Kidney (tissue), 14 donors: ENCODE results near the gene CDK8. TPM values are rescaled to one million over a fixed set of nuclear protein-coding genes. Genes with fewer than 3 reads are reported as not detected.

Experiments used
- DNase-seq, 5 donors: peaks; one replicate each; pipeline ENCODE4 v3.0.0-alpha.2; 2013 to 2020
- FAIRE-seq: peaks from 2 replicates; lab custom pipeline; 2012; peaks lifted over from hg19 to GRCh38; lab: Jason Lieb, UNC
- H3K27ac ChIP-seq, 2 donors: one replicate each; pipeline ENCODE4 v1.7.0; 2013; ENCODE audit warnings: low read depth in 2 of 2, low read length in 2 of 2, inconsistent platforms in 1 of 2
- H3K27me3 ChIP-seq: one replicate; pipeline ENCODE4 v1.7.1; 2013; ENCODE audit warnings: low read length, inconsistent platforms; ENCODE audit not compliant: control insufficient read depth, insufficient read depth
- H3K36me3 ChIP-seq, 3 donors: one replicate each; pipeline versions ENCODE4 v1.7.0 to v1.7.1; 2013; ENCODE audit warnings: low read length in 3 of 3, control low read depth in 1 of 3, inconsistent platforms in 1 of 3; ENCODE audit not compliant: insufficient read depth in 3 of 3, control insufficient read depth in 2 of 3
- H3K4me1 ChIP-seq, 3 donors: one replicate each; pipeline versions ENCODE4 v1.7.0 to v1.7.1; 2013; ENCODE audit warnings: low read length in 3 of 3, inconsistent platforms in 1 of 3, low read depth in 1 of 3; ENCODE audit not compliant: control insufficient read depth in 2 of 3, insufficient read depth in 2 of 3
- H3K4me3 ChIP-seq, 3 donors: one replicate each; pipeline versions ENCODE4 v1.7.0 to v1.8.1; 2013; ENCODE audit warnings: low read length in 3 of 3, control low read depth in 1 of 3, inconsistent platforms in 1 of 3
- H3K9ac ChIP-seq, 3 donors: one replicate each; pipeline versions ENCODE4 v1.7.0 to v1.7.1; 2013; ENCODE audit warnings: low read length in 3 of 3, control low read depth in 1 of 3, inconsistent platforms in 1 of 3
- H3K9me3 ChIP-seq, 3 donors: one replicate each; pipeline versions ENCODE4 v1.7.0 to v1.7.1; 2013; ENCODE audit warnings: low read length in 3 of 3, control low read depth in 1 of 3, inconsistent platforms in 1 of 3; ENCODE audit not compliant: control insufficient read depth in 2 of 3, insufficient read depth in 1 of 3
- CTCF ChIP-seq: IDR thresholded peaks from 3 replicates; pipeline ENCODE4 v1.5.1; 2012; ENCODE audit warnings: mild to moderate bottlenecking, moderate library complexity, borderline replicate concordance; ENCODE audit not compliant: insufficient read depth; ENCODE audit errors: extremely low read depth
- intact Hi-C: fragments of 100-400 bp; cut with DNase I; formaldehyde crosslinking; loops from one replicate; pipeline ENCODE4 v1.11.1; 2022
- polyA plus RNA-seq: library from polyadenylated mRNA; stranded (reverse); fragments of 350-450 nt; fragmentation: Illumina TruSeq; extraction: RNeasy Lipid Tissue Mini Kit (QIAGEN cat#74804); gene quantifications from one replicate; pipeline ENCODE4 v1.2.3, GENCODE V29; 2014; ENCODE audit warnings: low read depth, low replicate concordance; ENCODE audit not compliant: insufficient read depth
- total RNA-seq: library from RNA; stranded (reverse); fragmentation: NEBNext Ultra II Directional; extraction: Animal tissue kit (Norgen Biotek cat#: 25700); gene quantifications from one replicate; pipeline ENCODE4 v1.2.1, GENCODE V29; 2021
- donor health status: control.
- donor health status: control.
- donor health status: control.
- donor health status: control.
- donor health status: control.
- donor health status: DM: yes; HTN: yes; CAD: no.
- donor health status: Normal renal cell carcinoma (clear cell type).

CDK8 gene
- total and polyA plus RNA-seq, 2 donors from 2014 or later, result 10.4 to 11.2 TPM

GRCh38 chr13:26412936-26413716 lies 159.2 kb downstream of the CDK8 start:
- H3K9ac ChIP-seq, result no peak overlapping the region
- intact Hi-C loops, result no loop called here
- FAIRE-seq (no peak), DNase-seq (no peak)
- H3K4me3 ChIP-seq, result no peak overlapping the region
- H3K4me1 ChIP-seq, result no peaks in the 10 kb centered on the region
- no peaks in the 10 kb centered on the region for H3K27me3 ChIP-seq
- no peak for TF ChIP-seq CTCF
- no peak overlapping the region for H3K27ac ChIP-seq
- no peaks in the 10 kb centered on the region for H3K9me3 ChIP-seq
- no peaks in the 10 kb centered on the region for H3K36me3 ChIP-seq

GRCh38 chr13:26420282-26420960 lies 166.5 kb downstream of the CDK8 start:
- TF ChIP-seq CTCF, result no peak
- Histone ChIP-seq H3K4me1 (no peaks in the 10 kb centered on the region), H3K9me3 (no peaks in the 10 kb centered on the region), H3K9ac (no peak overlapping the region), H3K36me3 (no peaks in the 10 kb centered on the region), H3K4me3 (no peak overlapping the region), H3K27ac (no peak overlapping the region), H3K27me3 (no peaks in the 10 kb centered on the region)
- FAIRE-seq (no peak), DNase-seq (no peak)
- intact Hi-C loops, result no loop called here

GRCh38 chr13:26422036-26422435 lies 168.1 kb downstream of the CDK8 start:
- Histone ChIP-seq H3K36me3 (no peaks in the 10 kb centered on the region), H3K27ac (no peak overlapping the region), H3K4me1 (no peaks in the 10 kb centered on the region), H3K9ac (no peak overlapping the region), H3K9me3 (no peaks in the 10 kb centered on the region), H3K4me3 (no peak overlapping the region), H3K27me3 (no peaks in the 10 kb centered on the region)
- TF ChIP-seq CTCF, result no peak
- intact Hi-C loops, result no loop called here
- FAIRE-seq, result no peak
- no peak for DNase-seq
